ENCODE measurements around the gene ZSWIM5.

- TF ChIP-seq CTCF (IDR thresholded peaks at IDR 0.05; ENCODE audit: insufficient read depth, low read length) (no peak), REST (IDR thresholded peaks at IDR 0.05; ENCODE audit: insufficient replicate concordance, low read depth) (no peak)
Measured at GRCh38 chr1:45123358-45123757, 83.0 kb downstream of the ZSWIM5 start.
